Measurements from ENCODE around the gene KCNH2. TPM values are rescaled to one million over a fixed set of nuclear protein-coding genes. Genes with fewer than 3 reads are reported as not detected.
A peak's percentile ranks its signal among the peaks of the same experiment; 100 is the strongest.

The KCNH2 gene
- total RNA-seq, 1 donor from 2014 or later: 12.4 TPM

GRCh38 chr7:150947761-150948651 is 30.1 kb downstream of the KCNH2 start:
- TF ChIP-seq CTCF (conservative IDR thresholded peaks at IDR 0.05): no peak
- Mint-ChIP-seq H3K36me3 (ENCODE audit: low read depth) (no peaks in the 10 kb centered on the region), H3K27me3 (ENCODE audit: low read depth) (no peaks in the 10 kb centered on the region), H3K4me1 (peaks cover 27% of the 10 kb centered on the region), H3K27ac (ENCODE audit: unreplicated experiment) (peak overlapping the region; percentile 35), H3K4me3 (no peak overlapping the region), H3K9me3 (no peaks in the 10 kb centered on the region)
- no peak for DNase-seq (ENCODE audit: low read depth, low spot score)

GRCh38 chr7:150947241-150947745 is 30.8 kb downstream of the KCNH2 start:
- no peaks in the 10 kb centered on the region for H3K27me3 Mint-ChIP-seq (ENCODE audit: low read depth)
- H3K4me1 Mint-ChIP-seq: peaks cover 27% of the 10 kb centered on the region
- DNase-seq (ENCODE audit: low read depth, low spot score): no peak
- H3K36me3 Mint-ChIP-seq (ENCODE audit: low read depth): no peaks in the 10 kb centered on the region
- no peak for TF ChIP-seq CTCF (conservative IDR thresholded peaks at IDR 0.05)
- no peak overlapping the region for H3K27ac Mint-ChIP-seq (ENCODE audit: unreplicated experiment)
- no peak overlapping the region for H3K4me3 Mint-ChIP-seq
- H3K9me3 Mint-ChIP-seq: no peaks in the 10 kb centered on the region

GRCh38 chr7:150946421-150947240 is 31.5 kb downstream of the KCNH2 start:
- DNase-seq (ENCODE audit: low read depth, low spot score): no peak
- Mint-ChIP-seq H3K27ac (ENCODE audit: unreplicated experiment) (no peak overlapping the region), H3K9me3 (no peaks in the 10 kb centered on the region), H3K4me1 (peaks cover 27% of the 10 kb centered on the region), H3K27me3 (ENCODE audit: low read depth) (no peaks in the 10 kb centered on the region), H3K36me3 (ENCODE audit: low read depth) (no peaks in the 10 kb centered on the region), H3K4me3 (no peak overlapping the region)
- no peak for TF ChIP-seq CTCF (conservative IDR thresholded peaks at IDR 0.05)

GRCh38 chr7:150945853-150946420 is 32.2 kb downstream of the KCNH2 start:
- Mint-ChIP-seq H3K9me3 (no peaks in the 10 kb centered on the region), H3K4me3 (no peak overlapping the region), H3K4me1 (peaks cover 27% of the 10 kb centered on the region), H3K27ac (ENCODE audit: unreplicated experiment) (peak overlapping the region; percentile 58), H3K36me3 (ENCODE audit: low read depth) (no peaks in the 10 kb centered on the region), H3K27me3 (ENCODE audit: low read depth) (no peaks in the 10 kb centered on the region)
- no peak for DNase-seq (ENCODE audit: low read depth, low spot score)
- no peak for TF ChIP-seq CTCF (conservative IDR thresholded peaks at IDR 0.05)

- no peaks in the 10 kb centered on the region for H3K27me3 Mint-ChIP-seq (ENCODE audit: low read depth)
- H3K27ac Mint-ChIP-seq (ENCODE audit: unreplicated experiment): peak overlapping the region; percentile 58
- peaks cover 27% of the 10 kb centered on the region for H3K4me1 Mint-ChIP-seq
- no peak overlapping the region for H3K4me3 Mint-ChIP-seq
- H3K9me3 Mint-ChIP-seq: no peaks in the 10 kb centered on the region
- no peak for TF ChIP-seq CTCF (conservative IDR thresholded peaks at IDR 0.05)
- no peaks in the 10 kb centered on the region for H3K36me3 Mint-ChIP-seq (ENCODE audit: low read depth)
- no peak for DNase-seq (ENCODE audit: low read depth, low spot score)
Measured at GRCh38 chr7:150945171-150945852, 32.8 kb downstream of the KCNH2 start.

Measured in neural crest cell (in vitro differentiated cells).